IMR-90 (cell line): ENCODE measurements around the gene MPC1.
"Not testable (repeated sequence)": the region's sequence is repeated elsewhere in the genome, so short reads cannot be mapped to it uniquely, and the experiment has no call there.

Source experiments
- CHD1 ChIP-seq: IDR thresholded peaks from 2 replicates; pipeline ENCODE4 v1.6.1; 2012; ENCODE audit warnings: low read depth, low read length, improper control_type of control experiment
- FOS ChIP-seq: fragments of 150-350 bp; IDR thresholded peaks from 2 replicates; pipeline ENCODE4 v1.6.1; 2016; ENCODE audit warnings: low read depth, low read length
- POLR2A ChIP-seq: IDR thresholded peaks from 2 replicates; pipeline ENCODE4 v1.6.1; 2012; ENCODE audit warnings: mild to moderate bottlenecking, low read depth, low read length
- TF ChIP-seq, protein P1 (sequence below): conservative IDR thresholded peaks from 2 replicates; pipeline ENCODE4 v1.5.1; 2012; ENCODE audit warnings: mild to moderate bottlenecking, low read depth, low read length, improper control_type of control experiment

DNA sequence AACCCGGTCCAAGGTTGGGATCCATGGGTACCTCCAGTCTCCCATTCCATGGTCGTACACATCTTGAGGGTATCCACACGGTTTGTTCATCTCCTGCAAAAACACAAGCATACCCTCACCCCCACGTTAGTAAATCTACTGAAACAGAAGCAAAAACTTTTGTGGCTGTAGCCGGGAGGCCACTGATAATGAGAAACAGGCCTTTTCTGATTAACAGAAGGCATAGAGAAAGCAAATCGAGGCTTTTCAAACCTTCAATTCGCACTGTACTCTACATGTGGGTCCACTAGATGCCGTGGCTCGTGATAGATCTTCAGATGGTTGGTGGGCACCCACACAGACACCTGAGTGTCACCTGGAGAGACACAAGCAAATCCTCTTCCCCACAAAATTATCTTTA, 37.1 kb downstream of the MPC1 start:
- TF ChIP-seq, protein P1, sequence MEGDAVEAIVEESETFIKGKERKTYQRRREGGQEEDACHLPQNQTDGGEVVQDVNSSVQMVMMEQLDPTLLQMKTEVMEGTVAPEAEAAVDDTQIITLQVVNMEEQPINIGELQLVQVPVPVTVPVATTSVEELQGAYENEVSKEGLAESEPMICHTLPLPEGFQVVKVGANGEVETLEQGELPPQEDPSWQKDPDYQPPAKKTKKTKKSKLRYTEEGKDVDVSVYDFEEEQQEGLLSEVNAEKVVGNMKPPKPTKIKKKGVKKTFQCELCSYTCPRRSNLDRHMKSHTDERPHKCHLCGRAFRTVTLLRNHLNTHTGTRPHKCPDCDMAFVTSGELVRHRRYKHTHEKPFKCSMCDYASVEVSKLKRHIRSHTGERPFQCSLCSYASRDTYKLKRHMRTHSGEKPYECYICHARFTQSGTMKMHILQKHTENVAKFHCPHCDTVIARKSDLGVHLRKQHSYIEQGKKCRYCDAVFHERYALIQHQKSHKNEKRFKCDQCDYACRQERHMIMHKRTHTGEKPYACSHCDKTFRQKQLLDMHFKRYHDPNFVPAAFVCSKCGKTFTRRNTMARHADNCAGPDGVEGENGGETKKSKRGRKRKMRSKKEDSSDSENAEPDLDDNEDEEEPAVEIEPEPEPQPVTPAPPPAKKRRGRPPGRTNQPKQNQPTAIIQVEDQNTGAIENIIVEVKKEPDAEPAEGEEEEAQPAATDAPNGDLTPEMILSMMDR, result not testable (repeated sequence)
- TF ChIP-seq FOS, CHD1, POLR2A: not testable (repeated sequence)
